GM12891 (cell line): ENCODE data around the gene PDGFC.

Source experiments
- POLR2A ChIP-seq: IDR thresholded peaks from 2 replicates; pipeline ENCODE4 v1.6.1; 2011; ENCODE audit warnings: low read depth, low read length, control low read depth
- POLR2AphosphoS5 ChIP-seq: IDR thresholded peaks from 2 replicates; pipeline ENCODE4 v1.6.1; 2011; ENCODE audit warnings: low read depth, low read length, control low read depth

GRCh38 chr4:156898373-156899117 is 73.1 kb downstream of the PDGFC start:
- TF ChIP-seq POLR2A (no peak), POLR2AphosphoS5 (no peak)
